ENCODE results near the gene S100PBP.

Gene S100PBP

DNA sequence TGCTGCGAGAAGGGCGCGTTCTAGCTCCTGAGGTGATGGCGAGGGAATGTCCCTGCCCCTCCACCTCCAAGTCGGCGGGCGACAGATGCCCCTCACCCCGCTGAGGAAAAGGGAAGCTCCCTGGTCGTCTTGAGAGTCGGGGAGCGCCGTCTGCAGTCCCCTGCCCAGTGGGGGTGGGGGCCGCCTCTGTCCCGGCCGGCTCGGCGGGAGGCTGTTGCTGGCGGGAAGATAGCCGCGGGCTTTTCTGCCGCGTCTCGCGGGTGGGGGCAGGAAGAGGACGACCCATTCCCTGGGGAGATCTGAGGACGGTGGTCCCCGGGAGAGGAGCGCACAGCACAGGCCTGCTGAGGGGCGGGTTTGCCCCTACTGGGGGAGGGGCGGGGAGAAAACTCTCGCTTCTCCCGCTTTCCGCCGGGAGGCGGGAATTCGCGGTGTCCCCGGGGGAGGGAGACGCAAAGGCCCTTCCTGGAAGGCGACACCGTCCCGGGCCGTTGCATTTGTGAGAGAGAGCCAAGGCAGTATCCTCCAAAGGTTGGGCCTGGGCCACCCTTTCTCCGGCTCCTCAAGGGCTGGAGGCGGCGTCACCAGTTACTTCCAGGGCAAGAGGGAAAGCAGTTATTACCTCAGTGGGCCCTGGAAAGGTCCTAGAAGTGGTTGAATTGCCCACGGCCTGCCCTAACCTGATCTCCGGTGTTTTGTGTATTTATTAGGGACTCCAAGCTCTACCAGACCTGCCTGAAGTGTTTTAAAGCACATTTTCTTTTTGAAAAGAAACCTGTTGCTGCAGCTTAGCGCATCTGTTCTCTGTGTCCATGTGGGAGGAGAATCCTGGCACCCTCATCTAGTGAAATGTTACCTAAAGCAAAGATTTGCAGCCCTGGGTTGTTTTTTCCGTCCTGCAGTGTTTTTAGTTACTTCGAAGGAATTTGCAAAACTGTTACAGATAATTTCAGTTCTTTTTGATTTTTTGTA lies 648 bp downstream of the S100PBP start:
- FAIRE-seq (no peak), DNase-seq (ENCODE audit: insufficient read length, low spot score) (peak; percentile 67)

- FAIRE-seq = no peak
- no peak for DNase-seq (ENCODE audit: insufficient read length, low spot score)
Measured at GRCh38 chr1:32818804-32819541, 1.5 kb downstream of the S100PBP start.

DNA sequence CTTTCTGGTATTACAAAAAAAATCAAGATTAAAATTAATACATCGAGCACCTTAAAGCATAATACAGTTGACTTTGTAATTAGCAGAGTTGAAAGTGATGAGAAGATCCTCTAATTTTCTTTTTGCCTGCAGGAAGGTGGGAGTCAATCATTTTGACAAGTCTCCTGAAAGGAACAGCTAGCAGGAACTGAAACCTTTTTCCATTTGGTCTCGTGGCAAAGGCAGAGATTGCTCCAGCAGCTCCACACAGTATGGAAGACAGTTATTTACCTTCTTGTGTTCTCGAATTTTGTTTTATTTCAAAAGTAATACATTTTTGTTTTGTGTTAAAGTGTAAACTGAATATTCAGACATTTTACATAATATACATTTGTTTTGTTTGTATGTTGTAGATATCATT lies 7.7 kb downstream of the S100PBP start:
- FAIRE-seq = no peak
- no peak for DNase-seq (ENCODE audit: insufficient read length, low spot score)

DNA sequence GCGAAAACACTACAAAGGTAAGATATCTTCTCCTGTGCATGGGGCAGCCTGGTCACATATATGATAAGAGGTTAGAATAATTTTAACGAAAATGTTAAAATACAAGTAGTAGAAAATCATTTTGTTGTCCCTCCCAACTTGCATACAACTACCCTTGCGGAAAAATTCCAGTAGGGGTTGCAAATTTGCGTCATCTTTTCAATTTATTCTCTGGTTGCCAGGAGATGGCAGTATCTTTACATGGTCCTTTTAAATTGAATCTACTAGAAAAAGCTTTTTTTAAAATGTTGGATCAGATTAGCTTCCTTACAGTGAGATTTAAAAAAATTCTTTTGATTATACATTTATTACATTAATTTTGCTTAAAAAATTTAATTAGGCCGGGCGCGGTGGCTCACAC lies 10.9 kb downstream of the S100PBP start:
- DNase-seq (ENCODE audit: insufficient read length, low spot score) = no peak
- no peak for FAIRE-seq

GRCh38 chr1:32830092-32830852 lies 12.8 kb downstream of the S100PBP start:
- FAIRE-seq (no peak), DNase-seq (ENCODE audit: insufficient read length, low spot score) (no peak)

DNA sequence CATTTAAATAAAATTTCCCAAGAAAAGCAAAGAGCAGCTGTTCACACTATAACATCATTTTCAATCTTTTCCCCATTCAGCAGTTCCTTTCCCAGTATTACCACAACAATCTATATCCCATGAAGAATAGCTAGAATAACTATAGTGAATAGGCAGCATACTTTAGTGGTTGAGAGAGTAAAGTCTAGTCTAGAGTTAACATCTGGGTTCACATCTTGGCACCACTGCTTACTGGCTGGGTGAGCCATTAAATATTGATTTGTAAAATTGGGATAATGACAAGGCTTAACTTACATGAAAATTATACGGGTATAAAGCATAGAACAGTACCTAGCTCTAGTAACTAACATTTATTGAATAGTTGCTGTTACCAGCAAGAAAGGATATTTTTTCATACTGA lies 14.4 kb downstream of the S100PBP start:
- DNase-seq (ENCODE audit: insufficient read length, low spot score) = no peak
- no peak for FAIRE-seq

DNA sequence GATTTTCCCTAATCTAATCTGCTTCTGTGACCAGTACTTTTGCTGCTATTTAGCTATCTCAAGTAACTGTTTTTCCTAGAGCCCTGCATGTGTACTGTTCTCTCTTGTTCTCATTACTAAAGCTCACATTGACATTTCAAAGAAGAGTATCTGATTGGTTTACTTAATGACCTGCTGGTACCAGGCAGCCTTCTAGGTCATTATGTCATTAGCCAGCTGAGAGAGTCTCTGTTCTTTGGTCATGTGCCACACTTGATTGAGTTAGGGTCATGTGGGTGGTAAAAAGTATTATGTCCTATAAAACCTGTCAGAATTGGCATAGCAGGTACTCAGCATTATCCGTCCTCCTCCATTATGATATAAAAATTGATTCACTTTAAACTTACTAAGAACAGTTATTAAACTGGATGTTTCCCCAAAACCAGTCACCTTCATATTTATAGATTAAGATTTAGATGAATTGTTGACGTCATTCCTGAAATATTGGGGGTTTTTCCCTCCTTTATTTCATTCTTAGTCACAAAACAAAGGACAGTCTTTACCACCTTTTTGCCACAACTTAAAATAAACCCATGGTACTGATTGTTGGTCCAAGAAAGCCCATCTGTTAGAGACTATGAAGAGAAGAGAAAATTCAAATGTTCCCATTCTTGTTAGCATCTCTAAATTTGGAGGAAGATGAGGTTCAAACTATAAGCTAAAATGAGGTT lies 31.1 kb downstream of the S100PBP start:
- no peak for FAIRE-seq
- no peak for DNase-seq (ENCODE audit: insufficient read length, low spot score)

- FAIRE-seq (no peak), DNase-seq (ENCODE audit: insufficient read length, low spot score) (no peak)
Measured at GRCh38 chr1:32855861-32856617, 38.6 kb downstream of the S100PBP start.

DNA sequence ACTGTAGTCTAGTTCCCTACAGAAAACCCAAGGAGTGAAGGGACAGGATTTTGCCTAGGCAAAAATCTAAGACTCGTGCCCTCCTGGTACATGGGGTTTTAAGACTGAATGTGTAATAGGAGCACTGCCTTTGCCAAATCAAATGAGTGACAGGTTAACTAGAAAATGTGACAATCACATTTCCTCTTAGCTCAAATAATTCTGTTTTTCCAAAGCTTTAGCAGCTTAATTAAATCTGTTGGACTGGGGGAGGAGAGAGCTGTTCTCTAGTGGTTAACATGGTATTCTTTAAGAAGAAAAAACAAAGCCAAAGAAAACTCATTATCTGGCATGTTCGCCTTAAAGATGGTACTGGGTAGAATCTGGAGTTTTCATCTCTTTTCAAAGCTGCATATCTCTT lies 40.7 kb downstream of the S100PBP start:
- FAIRE-seq (no peak), DNase-seq (ENCODE audit: insufficient read length, low spot score) (no peak)

DNA sequence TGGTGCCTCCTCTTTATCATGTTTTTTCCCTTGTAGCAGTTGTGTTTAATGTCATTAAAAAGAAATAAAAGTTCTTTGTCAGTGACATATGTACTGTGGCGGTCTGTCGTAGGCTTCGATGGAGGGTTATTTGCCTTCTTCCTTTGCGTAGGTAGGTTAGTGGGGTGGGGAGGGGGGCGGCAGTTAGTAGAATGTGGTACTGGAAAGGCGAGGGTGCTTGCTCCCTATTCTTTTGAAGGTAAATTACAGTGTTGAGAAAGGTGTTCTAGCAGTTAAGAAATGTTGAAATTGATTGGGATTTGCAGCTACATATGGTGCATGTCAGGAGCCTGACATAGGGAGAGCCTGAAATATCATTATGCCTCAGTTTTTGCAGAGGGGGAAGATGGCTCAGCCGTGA lies 41.3 kb downstream of the S100PBP start:
- DNase-seq (ENCODE audit: insufficient read length, low spot score) (no peak), FAIRE-seq (no peak)

GRCh38 chr1:32859915-32860314 lies 42.5 kb downstream of the S100PBP start:
- DNase-seq (ENCODE audit: insufficient read length, low spot score) (no peak), FAIRE-seq (no peak)

- FAIRE-seq = no peak
Measured at GRCh38 chr1:32860566-32860965, 43.1 kb downstream of the S100PBP start.

DNA sequence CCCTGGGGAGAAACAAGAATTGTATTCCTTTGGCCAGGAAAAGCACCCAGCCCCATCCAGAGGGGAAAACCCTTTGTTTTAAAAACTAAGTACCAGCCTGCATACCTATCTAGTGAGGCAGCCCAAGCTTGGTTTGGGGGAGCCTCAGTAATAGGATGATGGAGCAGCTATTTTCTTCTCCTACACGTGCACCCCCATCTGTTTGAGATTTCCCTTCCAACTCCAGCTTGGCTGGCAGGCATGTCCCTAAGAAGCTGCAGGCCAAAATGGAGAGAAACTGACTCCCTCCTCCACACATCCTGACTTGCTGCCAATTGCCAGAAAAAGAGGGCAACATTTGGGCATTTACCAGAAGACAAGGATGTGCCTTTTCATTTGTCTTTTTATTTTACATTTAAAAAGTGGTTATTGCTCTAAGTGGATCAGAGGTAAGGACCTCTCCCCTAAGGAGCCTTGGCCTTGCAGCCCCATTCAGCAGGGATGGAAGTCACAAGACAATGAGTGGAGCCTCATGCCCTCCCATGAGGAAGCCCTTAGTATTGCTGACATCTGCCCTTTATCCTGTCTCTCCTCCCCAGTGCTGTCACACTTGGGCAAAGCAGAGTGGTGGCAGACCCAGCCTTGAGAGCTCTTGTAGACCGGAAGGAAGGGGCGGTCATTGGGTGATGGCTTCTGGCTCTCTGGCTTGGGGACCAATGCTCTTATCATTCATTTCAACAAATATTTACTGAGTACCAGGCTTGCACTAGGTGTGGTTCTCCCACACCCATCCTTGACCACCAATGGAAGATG lies 44.6 kb downstream of the S100PBP start:
- FAIRE-seq (no peak), DNase-seq (ENCODE audit: insufficient read length, low spot score) (no peak)

More at GRCh38 chr1:32860566-32860965, 43.1 kb downstream of the S100PBP start:
- no peak for DNase-seq (ENCODE audit: insufficient read length, low spot score)

DNA sequence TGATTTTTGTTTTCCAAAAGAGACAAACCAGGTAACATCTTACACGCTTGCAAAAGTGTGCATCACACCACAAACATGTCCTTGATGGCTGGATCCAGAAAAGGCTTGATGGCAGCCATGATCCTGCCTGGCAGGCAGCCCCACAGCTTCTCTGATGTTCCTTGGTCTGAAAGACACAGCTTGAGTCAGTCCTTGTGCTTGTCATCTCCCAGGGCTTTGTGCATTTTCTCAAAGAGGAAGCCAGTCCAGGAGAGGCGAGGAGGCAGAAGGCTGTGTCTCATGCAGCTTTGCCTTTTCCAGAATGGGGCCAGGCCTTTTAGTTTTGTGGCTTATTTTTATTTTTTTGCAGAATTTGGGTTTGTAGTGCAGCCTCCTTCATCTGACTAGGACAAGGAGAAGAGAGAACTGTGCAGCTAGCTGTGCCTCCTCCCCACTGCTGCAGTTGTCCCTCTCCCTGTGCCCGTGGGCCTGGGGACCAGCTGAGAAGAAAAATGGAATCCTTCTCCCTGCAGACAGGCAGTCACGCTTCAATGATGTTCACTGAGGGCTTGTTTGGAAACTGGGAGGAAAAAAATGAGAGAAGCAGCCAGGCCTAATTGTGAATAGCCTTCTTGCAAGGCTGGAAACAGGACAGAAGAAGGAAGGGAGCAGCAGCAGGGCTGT lies 45.9 kb downstream of the S100PBP start:
- DNase-seq (ENCODE audit: insufficient read length, low spot score) (no peak), FAIRE-seq (no peak)

GRCh38 chr1:32863881-32864245 lies 46.4 kb downstream of the S100PBP start:
- DNase-seq (ENCODE audit: insufficient read length, low spot score) (no peak), FAIRE-seq (no peak)

GRCh38 chr1:32864375-32865019 lies 47.0 kb downstream of the S100PBP start:
- DNase-seq (ENCODE audit: insufficient read length, low spot score) = no peak
- no peak for FAIRE-seq

DNA sequence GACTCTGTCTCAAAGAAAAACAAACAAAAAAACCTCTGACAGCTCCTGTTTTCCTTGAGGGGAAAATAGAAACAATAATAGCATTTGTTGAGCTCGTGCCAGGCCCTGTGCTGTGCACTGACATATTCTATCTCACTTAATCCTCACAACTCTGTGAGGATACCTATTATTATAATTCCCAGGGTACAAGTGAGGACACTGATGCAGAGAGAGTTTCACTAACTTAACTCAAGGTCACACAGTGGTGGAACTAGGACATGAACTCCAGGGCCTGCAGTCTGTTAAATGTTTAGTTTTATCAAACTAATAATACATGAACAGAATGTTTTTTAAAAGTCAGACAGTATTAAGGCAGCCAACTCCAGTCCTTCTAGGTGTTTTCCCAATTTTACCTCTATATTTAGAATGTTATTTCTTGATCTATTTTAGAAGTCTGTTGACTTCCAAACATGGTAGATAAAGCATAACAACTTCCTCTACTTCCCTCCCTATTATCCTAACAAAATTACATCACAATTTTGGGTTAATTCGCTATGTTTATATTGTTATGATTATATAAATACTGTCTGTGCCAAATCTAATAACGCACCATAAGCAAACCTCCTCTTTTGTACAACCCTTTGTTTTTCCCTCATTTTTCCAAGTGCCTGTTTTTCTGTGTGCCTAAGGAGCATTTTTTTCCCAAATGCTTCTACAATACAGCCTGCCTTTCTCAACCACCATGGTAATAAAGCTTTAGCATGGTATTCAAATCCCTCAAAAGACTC lies 48.4 kb downstream of the S100PBP start:
- no peak for FAIRE-seq
- DNase-seq (ENCODE audit: insufficient read length, low spot score) = no peak

Data from HTR-8/SVneo (cell line).